PC-3 (cell line): ENCODE results near the gene EDRF1. TPM values are rescaled to one million over a fixed set of nuclear protein-coding genes. Genes with fewer than 3 reads are reported as not detected.

Experiments
- ATAC-seq: fragments of 200-7000 bp; cut with Tn5 transposase; 2 replicates; pipeline ENCODE4 v1.9.1; 2020; ENCODE audit warnings: mild to moderate bottlenecking, moderate library complexity
- BruUV-seq: library from RNA; stranded (reverse); fragments of 400-500 nt; replicated peaks from 2 replicates; lab custom pipeline; 2021; lab: Mats Ljungman, UMichigan
- CTCF ChIA-PET: fragments of 300-600 bp; sonication (Branson Sonifier 250); formaldehyde crosslinking; loops from one replicate; lab custom pipeline; 2022; ENCODE audit warnings: antibody characterized with exemption; lab: Charles Lee
- POLR2A ChIA-PET: fragments of 300-600 bp; sonication (Branson Sonifier 250); formaldehyde crosslinking; loops from one replicate; lab custom pipeline; 2022; ENCODE audit warnings: antibody characterized with exemption; ENCODE audit not compliant: unreplicated experiment; lab: Charles Lee
- DNase-seq: peaks from one replicate; pipeline ENCODE4 v3.0.0-alpha.2; 2015
- H2AFZ ChIP-seq: fragments of 300-600 bp; sonication (generic); 2 replicates; pipeline ENCODE4 v1.6.0; 2016; ENCODE audit warnings: antibody characterized with exemption, low read length
- H3F3A ChIP-seq: fragments of 300-600 bp; sonication (generic); one replicate; pipeline ENCODE4 v1.6.0; 2017; ENCODE audit warnings: antibody characterized with exemption, low read length, control low read depth, mild to moderate bottlenecking; ENCODE audit not compliant: unreplicated experiment
- H3K27ac ChIP-seq: fragments of 300-600 bp; sonication (generic); 2 replicates; pipeline ENCODE4 v1.5.1; 2016; ENCODE audit warnings: mild to moderate bottlenecking, low read length
- H3K27me3 ChIP-seq: fragments of 300-600 bp; sonication (generic); 2 replicates; pipeline ENCODE4 v1.6.1; 2016; ENCODE audit warnings: low read length, mixed read lengths
- H3K36me3 ChIP-seq: fragments of 300-600 bp; sonication (generic); 2 replicates; pipeline ENCODE4 v1.6.1; 2016; ENCODE audit warnings: low read depth, mixed run types, low read length, mixed read lengths
- H3K4me1 ChIP-seq: fragments of 300-600 bp; sonication (generic); 2 replicates; pipeline ENCODE4 v1.5.1; 2016; ENCODE audit warnings: low read length; ENCODE audit not compliant: insufficient read depth
- H3K4me2 ChIP-seq: fragments of 300-600 bp; sonication (generic); 2 replicates; pipeline ENCODE4 v1.6.0; 2016; ENCODE audit warnings: low read length
- H3K4me3 ChIP-seq: fragments of 300-600 bp; sonication (generic); 2 replicates; pipeline ENCODE4 v1.5.1; 2016; ENCODE audit warnings: mild to moderate bottlenecking, low read length, mixed read lengths
- H3K79me2 ChIP-seq: fragments of 300-600 bp; sonication (generic); 2 replicates; pipeline ENCODE4 v1.6.1; 2017; ENCODE audit warnings: low read length, mixed read lengths
- H3K9ac ChIP-seq: fragments of 300-600 bp; sonication (generic); 2 replicates; pipeline ENCODE4 v1.6.0; 2016; ENCODE audit warnings: mild to moderate bottlenecking, low read length
- H3K9me2 ChIP-seq: fragments of 300-600 bp; sonication (generic); replicated peaks from 2 replicates; pipeline ENCODE4 v1.6.1; 2016; ENCODE audit warnings: mixed run types, low read length, mixed read lengths
- H3K9me3 ChIP-seq: fragments of 300-600 bp; sonication (generic); 2 replicates; pipeline ENCODE4 v1.6.1; 2016; ENCODE audit warnings: low read length, mixed read lengths
- H4K20me1 ChIP-seq: fragments of 300-600 bp; sonication (generic); 2 replicates; pipeline ENCODE4 v1.6.1; 2016; ENCODE audit warnings: low read length, mixed read lengths
- EZH2 ChIP-seq: fragments of 300-600 bp; sonication (generic); IDR thresholded peaks from one replicate; pipeline ENCODE4 v1.6.1; 2017; ENCODE audit warnings: antibody characterized with exemption, mild to moderate bottlenecking, low read length; ENCODE audit not compliant: unreplicated experiment
- EZH2phosphoT487 ChIP-seq: fragments of 300-600 bp; sonication (generic); IDR thresholded peaks from 2 replicates; pipeline ENCODE4 v1.6.1; 2018; ENCODE audit warnings: mild to moderate bottlenecking, antibody characterized with exemption, low read length, borderline replicate concordance
- intact Hi-C: fragments of 100-400 bp; cut with micrococcal nuclease; formaldehyde crosslinking; loops from 2 replicates; pipeline ENCODE4 v1.9.0; 2023
- total RNA-seq: library from RNA; depleted of rRNA; stranded (reverse); fragments of >200 nt; gene quantifications from 2 replicates; pipeline ENCODE4 v1.2.3, GENCODE V29; 2014
- TF ChIP-seq, protein P1 (sequence below): fragments of 300-600 bp; sonication (generic); conservative IDR thresholded peaks from 2 replicates; pipeline ENCODE4 v1.5.1; 2017; ENCODE audit warnings: antibody characterized with exemption, low read depth, mild to moderate bottlenecking, low read length

The EDRF1 gene
- total RNA-seq, 1 experiment from 2014 or later: 17.7 TPM

GRCh38 chr10:125707541-125708468, 11.7 kb upstream of the EDRF1 start:
- H3K27ac ChIP-seq: no peak overlapping the region
- intact Hi-C loops: loop anchor here (2.0 kb wide), 1 partner anchor 13 kb away; no protein-coding TSS in a partner anchor
- H3K9me3 ChIP-seq: no peaks in the 10 kb centered on the region
- POLR2A ChIA-PET: no interaction called here
- CTCF ChIA-PET: no interaction called here
- H3K4me1 ChIP-seq: peaks cover 15% of the 10 kb centered on the region
- H3K36me3 ChIP-seq: no peaks in the 10 kb centered on the region
- H3K4me2 ChIP-seq: peak overlapping the region; percentile 23; the same call in 1 of the 2 replicates
- TF ChIP-seq EZH2phosphoT487: no peak
- TF ChIP-seq, protein P1, sequence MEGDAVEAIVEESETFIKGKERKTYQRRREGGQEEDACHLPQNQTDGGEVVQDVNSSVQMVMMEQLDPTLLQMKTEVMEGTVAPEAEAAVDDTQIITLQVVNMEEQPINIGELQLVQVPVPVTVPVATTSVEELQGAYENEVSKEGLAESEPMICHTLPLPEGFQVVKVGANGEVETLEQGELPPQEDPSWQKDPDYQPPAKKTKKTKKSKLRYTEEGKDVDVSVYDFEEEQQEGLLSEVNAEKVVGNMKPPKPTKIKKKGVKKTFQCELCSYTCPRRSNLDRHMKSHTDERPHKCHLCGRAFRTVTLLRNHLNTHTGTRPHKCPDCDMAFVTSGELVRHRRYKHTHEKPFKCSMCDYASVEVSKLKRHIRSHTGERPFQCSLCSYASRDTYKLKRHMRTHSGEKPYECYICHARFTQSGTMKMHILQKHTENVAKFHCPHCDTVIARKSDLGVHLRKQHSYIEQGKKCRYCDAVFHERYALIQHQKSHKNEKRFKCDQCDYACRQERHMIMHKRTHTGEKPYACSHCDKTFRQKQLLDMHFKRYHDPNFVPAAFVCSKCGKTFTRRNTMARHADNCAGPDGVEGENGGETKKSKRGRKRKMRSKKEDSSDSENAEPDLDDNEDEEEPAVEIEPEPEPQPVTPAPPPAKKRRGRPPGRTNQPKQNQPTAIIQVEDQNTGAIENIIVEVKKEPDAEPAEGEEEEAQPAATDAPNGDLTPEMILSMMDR: no peak
- no peak for TF ChIP-seq EZH2
- no peak overlapping the region for H3K4me3 ChIP-seq
- H2AFZ ChIP-seq: no peak overlapping the region
- DNase-seq (peak; percentile 80), ATAC-seq (peak; percentile 98)
- no peaks in the 10 kb centered on the region for H3K79me2 ChIP-seq
- H4K20me1 ChIP-seq: no peaks in the 10 kb centered on the region
- no TSS peak for BruUV-seq
- no peaks in the 10 kb centered on the region for H3K9me2 ChIP-seq
- H3K27me3 ChIP-seq: no peaks in the 10 kb centered on the region
- no peak overlapping the region for H3K9ac ChIP-seq
- H3F3A ChIP-seq: no peaks in the 10 kb centered on the region

DNA sequence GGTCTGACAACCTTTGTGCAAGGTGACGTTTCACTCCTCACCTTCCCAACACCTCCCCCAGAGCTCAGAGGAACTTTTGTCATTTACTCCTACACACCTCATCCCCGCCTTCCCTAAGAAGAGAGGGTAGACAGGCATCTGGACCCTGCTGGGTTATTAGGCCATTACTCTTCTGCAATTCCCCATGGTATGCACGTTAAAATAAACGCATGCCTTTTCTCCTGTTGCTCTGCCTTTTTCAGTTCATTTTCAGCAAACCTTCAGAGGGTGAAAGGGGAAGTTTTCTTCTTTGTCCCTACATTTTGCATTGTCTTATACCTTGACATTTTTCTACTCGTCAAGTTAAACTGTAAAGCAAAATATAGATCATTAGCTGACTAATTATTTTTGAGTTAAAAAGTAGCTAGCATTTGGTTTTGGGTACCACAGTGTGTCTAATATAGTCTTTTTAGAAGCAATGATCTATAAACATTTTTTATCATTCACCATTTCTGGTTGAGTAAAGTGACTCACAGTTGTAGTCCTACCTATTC, 10.5 kb upstream of the EDRF1 start:
- Histone ChIP-seq H3K27ac (no peak overlapping the region), H3K36me3 (no peaks in the 10 kb centered on the region), H3K9me2 (no peaks in the 10 kb centered on the region), H3K4me2 (no peak overlapping the region), H3K79me2 (no peaks in the 10 kb centered on the region), H3F3A (no peaks in the 10 kb centered on the region), H2AFZ (no peak overlapping the region), H3K9ac (no peak overlapping the region), H3K4me3 (no peak overlapping the region), H3K27me3 (no peaks in the 10 kb centered on the region), H3K4me1 (peaks cover 15% of the 10 kb centered on the region), H3K9me3 (no peaks in the 10 kb centered on the region), H4K20me1 (no peaks in the 10 kb centered on the region)
- DNase-seq (no peak), ATAC-seq (no peak)
- intact Hi-C loops: loop anchor here (2.0 kb wide), 1 partner anchor 14 kb away; no protein-coding TSS in a partner anchor
- ChIA-PET POLR2A (interaction anchor here (0.5 kb wide), 1 partner anchor 1290 kb away, joined by 3 read pairs; the partner anchor contains the start of gene OAT), CTCF (no interaction called here)
- BruUV-seq: no TSS peak
- no peak for TF ChIP-seq EZH2
- TF ChIP-seq, protein P1: no peak
- TF ChIP-seq EZH2phosphoT487: no peak
